ENCODE results near the gene GSG1.
"Not testable (repeated sequence)": the region's sequence is repeated elsewhere in the genome, so short reads cannot be mapped to it uniquely, and the experiment has no call there.

GSG1 gene

DNA sequence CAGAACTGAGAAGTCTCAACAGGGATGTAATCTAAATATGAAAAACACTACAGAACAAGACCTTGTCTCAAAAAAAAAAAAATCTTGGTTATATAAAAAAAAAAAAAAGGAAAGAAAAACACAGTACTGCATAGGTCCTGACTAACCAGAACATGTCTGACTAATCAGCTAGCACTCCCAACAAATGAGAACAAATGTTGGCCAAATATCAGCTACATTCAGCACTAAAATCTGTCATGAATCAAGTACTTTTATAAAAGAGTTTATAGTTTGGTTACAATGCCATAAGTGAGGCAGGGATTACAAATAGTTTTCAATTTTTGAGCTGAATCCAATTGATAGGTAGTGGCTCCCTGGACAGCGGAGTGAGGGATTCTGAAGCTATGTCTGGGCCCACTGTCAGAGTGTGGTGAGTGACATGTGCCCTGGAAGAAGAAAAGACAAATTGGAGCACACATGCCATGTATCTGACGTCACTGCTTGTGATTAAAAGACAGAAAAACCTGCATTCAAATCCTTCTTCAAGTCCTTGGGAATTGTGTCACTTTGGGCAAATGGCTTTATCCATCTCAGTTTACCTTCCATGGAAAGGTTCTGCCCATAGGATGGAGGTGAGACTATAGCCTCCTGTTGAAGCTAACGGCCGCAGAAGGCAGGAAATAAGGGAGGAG lies 64.8 kb downstream of the GSG1 start:
- TF ChIP-seq, protein P1, sequence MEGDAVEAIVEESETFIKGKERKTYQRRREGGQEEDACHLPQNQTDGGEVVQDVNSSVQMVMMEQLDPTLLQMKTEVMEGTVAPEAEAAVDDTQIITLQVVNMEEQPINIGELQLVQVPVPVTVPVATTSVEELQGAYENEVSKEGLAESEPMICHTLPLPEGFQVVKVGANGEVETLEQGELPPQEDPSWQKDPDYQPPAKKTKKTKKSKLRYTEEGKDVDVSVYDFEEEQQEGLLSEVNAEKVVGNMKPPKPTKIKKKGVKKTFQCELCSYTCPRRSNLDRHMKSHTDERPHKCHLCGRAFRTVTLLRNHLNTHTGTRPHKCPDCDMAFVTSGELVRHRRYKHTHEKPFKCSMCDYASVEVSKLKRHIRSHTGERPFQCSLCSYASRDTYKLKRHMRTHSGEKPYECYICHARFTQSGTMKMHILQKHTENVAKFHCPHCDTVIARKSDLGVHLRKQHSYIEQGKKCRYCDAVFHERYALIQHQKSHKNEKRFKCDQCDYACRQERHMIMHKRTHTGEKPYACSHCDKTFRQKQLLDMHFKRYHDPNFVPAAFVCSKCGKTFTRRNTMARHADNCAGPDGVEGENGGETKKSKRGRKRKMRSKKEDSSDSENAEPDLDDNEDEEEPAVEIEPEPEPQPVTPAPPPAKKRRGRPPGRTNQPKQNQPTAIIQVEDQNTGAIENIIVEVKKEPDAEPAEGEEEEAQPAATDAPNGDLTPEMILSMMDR (conservative IDR thresholded peaks at IDR 0.05; ENCODE audit: low read depth, low read length), result no peak
- DNase-seq (ENCODE audit: low read depth), result no peak
- no peak overlapping the region for H3K4me3 ChIP-seq (ENCODE audit: low read length)

DNA sequence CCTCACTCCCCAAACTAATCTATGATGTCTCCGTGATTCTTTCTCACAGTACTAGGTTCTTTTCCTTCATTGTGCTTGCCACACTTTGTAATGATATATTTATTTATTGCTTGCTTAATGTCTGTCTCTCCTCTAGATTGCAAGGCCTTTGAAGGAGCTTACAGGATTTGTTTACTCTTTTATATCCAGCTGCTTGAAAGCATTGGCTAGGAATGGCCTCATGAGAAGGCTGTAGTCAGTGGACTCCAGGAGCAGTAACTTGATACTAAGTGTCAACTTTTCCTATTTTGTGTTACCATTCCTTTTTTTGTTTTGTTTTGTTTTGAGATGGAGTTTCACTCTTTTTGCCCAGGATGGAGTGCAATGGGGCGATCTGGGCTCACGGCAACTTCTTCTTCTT lies 66.6 kb downstream of the GSG1 start:
- no peak for DNase-seq (ENCODE audit: low read depth)
- H3K4me3 ChIP-seq (ENCODE audit: low read length), result no peak overlapping the region
- TF ChIP-seq, protein P1 (conservative IDR thresholded peaks at IDR 0.05; ENCODE audit: low read depth, low read length), result no peak

DNA sequence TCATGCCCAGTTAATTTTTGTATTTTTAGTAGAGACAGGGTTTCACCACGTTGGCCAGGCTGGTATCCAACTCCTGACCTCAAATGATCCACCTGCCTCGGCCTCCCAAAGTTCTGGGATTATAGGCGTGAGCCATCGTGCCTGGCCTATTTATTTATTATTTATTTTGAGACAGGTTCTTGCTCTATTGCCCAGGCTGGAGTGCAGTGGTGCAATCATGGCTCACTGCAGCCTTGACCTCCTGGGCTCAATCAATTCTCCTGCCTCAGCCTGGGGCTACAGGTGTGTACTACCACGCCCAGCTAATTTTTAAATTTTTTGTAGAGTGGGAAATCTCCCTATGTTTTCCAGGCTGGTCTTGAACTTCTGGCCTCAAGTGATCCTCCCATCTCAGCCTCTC lies 68.1 kb downstream of the GSG1 start:
- DNase-seq (ENCODE audit: low read depth); H3K4me3 ChIP-seq (ENCODE audit: low read length): not testable (repeated sequence)

All from retinal pigment epithelial cell (primary cell).